Adipose tissue (tissue), 3 donors: ENCODE results near the gene SUGCT. TPM values are rescaled to one million over a fixed set of nuclear protein-coding genes. Genes with fewer than 3 reads are reported as not detected.

Experiments
- H3K27ac ChIP-seq: one replicate; pipeline ENCODE4 v1.5.1; 2013; ENCODE audit warnings: low read depth, low read length
- WGBS, 3 donors: extraction: QIAGEN DNeasy Blood & Tissue Kit; methylation state at CpG; one replicate each; pipeline ENCODE4 v1.1.7; 2013; 5-methylcytosine and 5-hydroxymethylcytosine counted together
- polyA plus RNA-seq, 3 donors: library from polyadenylated mRNA; stranded (reverse); fragments of 200-250 nt; gene quantifications; one replicate each; pipeline ENCODE4 v1.2.3, GENCODE V29; 2013
- donor health status: healthy with polysubstance abuse.
- donor health status: Bipolar disorder and iron deficiency.
- donor health status: healthy.

Gene SUGCT
- polyA plus RNA-seq, 3 donors, result 0.75 to 4.2 (median 1.9) TPM

DNA sequence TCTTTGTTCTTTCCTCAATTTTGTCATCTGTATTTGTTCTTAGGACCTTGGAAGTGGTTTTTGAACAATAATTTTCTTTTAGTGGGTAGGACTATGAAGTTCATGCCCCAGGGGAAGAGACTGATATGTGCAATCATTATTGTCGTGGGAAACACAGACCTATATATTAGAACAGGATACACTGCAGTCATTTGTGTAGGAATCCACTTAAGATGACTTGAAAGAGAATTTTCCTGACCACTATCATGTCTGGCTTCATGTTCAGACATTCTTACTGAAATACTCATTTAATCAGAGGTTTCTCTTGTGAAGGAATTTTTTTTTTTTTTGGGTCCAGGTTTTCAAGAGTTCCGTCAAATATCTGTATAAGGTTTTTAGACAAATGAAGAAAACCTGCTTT is 163.6 kb downstream of the SUGCT start:
- no peak overlapping the region for H3K27ac ChIP-seq
- WGBS, 3 donors, result 57 to 97% (median 69%) methylated on average over 2 of the region's 2 CpGs

DNA sequence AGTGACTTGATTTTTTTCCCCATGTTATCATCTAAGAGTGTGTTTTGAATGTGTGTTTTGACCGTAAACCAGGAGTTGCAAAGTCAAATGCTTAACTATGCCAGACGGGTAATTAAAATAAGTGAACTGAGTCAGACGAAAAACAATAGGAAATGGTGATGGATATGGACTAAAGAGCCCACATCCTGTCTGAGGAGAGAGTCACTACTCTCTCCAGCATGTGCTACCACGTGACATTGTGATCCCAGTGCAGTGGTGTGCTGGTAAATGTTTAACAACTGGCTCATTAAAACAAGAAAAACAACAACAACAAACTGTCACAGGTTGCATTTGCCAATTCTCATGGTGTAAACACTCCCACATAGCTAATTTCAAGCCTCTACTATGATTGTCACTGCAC is 164.3 kb downstream of the SUGCT start:
- WGBS, 3 donors, result 55 to 70% (median 63%) methylated on average over 4 of the region's 4 CpGs

DNA sequence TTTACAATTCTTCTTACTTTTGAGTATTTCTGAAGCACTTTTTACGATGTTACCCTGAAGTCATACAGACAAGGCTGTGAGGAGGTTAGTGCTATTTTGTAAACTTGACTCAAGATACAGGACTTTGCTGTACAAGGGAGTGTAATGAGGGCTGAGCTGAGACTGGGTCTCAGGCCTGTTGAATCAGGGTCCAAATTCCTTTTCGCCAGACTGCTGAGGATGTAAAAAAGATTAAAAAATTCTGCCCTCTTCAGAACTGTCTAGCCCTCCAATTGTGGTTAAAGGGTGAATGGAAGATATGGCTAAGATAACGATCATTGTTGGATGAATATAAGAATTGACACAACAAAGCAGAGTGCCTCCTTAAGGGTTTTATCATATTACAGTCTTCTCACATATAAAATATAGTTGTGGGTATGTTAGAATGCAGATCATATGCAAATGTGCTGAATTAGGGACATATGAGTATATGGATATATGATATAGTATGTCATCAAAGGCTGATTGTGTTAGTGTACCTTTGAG is 165.4 kb downstream of the SUGCT start:
- no peak overlapping the region for H3K27ac ChIP-seq
- WGBS, 3 donors, result 90 to 92% (median 90%) methylated on average over 3 of the region's 3 CpGs

More for the DNA sequence above, 164.3 kb downstream of the SUGCT start:
- no peak overlapping the region for H3K27ac ChIP-seq

DNA sequence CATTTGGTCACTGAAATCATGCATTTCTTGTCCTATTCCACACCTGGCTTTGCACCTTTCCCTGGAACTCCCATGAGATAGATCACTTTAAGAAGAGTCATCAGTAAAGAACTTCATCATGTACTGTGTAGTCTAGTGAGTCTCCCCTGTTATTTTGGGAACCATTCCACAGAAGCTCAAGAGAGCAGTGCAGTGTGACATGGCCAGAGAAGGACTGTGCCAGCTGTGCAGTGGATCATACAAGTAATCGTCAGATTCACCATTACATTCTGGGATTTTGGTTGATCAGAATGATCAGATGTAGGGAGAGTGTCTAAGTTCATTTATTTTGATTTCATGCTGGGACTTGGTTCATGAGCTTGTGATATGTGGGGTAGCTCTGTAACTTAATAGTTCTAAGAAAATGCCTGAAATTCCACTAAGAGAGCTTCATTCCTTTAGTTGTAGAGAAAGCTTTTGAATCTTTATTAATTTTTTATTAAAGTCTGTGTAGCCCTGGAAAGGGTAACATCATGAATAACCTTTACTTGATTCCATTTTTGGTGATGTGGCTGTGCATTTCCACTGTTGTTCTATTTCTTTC is 166.8 kb downstream of the SUGCT start:
- WGBS, 3 donors, result 74 to 83% (median 80%) methylated on average over 1 of the region's 1 CpG
- no peak overlapping the region for H3K27ac ChIP-seq

DNA sequence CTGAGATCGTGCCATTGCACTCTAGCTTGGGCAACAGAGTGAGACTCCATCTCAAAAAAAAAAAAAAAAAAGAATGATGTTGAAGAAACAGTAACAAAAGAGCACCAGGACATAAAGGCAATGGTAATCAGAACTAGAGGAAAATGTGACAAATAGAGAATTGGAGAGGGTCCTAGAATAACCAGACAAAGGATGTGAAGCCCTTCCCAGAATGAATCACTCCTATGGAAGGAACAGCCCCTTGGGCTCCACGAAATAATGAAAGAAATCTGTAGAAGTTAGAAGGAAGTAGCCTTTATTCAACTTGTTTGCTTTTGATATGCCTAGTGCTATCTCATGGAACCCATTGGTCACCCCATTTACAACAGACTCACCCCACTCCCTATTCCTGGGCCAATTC is 169.2 kb downstream of the SUGCT start:
- no peak overlapping the region for H3K27ac ChIP-seq
- WGBS, 3 donors, result 85 to 91% (median 90%) methylated on average over 2 of the region's 2 CpGs

DNA sequence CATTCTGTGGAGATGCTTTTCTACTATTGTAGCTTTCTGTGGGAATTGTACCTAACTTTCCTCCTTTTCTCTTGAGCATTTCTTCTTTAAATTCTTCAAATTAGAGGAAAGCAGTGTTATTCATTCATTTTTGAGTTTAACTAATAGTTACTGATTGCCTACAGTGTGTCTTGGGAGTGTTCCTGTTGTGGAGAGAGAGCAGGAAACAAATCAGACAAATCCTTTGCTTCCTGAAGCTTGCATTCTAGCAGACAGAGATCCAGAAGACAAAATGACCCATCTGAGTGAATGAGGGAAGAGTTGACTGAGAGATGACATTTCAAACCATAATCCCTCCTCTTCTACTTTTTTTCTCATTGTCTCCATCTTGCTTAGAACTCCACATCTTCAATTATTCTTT is 170.4 kb downstream of the SUGCT start:
- H3K27ac ChIP-seq, result no peak overlapping the region

DNA sequence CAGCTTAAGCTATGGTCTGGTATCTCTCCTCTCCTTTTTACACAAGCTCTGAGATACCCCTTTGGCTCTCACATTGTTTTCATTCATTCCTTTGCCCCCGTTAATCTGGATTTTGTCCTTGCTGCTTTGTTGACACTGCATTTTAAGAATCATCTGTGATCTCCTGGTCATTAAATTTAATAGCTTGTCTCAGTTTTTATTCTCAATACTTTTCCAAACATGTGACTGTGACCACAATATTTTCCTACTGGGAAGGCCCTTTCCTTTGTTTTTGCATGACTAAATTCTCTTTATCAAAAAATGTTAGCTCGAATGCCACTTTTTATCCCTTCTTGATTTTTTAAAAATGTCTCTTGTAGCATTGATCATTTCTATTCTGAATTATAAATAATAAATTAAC is 171.2 kb downstream of the SUGCT start:
- 79 to 86% (median 84%) methylated on average over 2 of the region's 2 CpGs for WGBS, 3 donors
- no peak overlapping the region for H3K27ac ChIP-seq

DNA sequence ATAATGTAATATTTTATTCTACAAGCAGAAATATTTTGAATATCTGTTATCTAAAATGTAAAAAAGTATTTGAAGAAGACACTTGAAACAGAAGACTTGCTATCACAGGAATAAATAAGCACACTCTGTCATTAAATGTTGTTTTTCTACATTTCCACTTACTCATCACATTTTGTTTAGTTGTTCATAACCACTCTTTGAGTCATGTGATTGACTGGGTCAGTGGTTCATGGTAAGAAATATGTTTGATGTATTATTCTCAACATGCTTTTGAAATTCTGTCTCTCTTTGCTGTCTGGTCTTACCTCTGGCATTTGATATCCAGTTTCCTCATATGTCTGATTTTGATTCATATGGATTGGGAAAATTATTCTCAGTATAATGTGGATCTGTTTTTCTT is 171.8 kb downstream of the SUGCT start:
- H3K27ac ChIP-seq, result no peak overlapping the region

DNA sequence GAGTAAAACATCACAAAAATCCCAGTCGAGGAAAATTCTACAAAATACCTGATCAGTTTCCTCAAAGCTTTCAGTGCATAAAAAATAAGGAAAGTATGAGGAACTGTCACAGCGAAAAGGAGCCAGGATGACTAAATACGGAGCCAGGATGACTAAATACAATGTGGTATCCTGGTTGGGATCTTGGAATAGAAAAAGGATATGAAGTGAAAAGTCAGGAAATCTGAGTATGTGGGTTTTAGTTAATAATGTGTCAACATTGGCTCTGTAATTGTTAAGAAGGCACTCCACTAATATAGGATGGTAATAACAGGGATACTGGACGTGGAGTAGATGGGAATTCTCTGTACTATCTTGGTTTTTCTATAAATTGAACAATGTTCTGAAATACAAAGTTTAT is 175.5 kb downstream of the SUGCT start:
- 67 to 76% (median 69%) methylated on average over 4 of the region's 4 CpGs for WGBS, 3 donors
- H3K27ac ChIP-seq, result no peak overlapping the region

DNA sequence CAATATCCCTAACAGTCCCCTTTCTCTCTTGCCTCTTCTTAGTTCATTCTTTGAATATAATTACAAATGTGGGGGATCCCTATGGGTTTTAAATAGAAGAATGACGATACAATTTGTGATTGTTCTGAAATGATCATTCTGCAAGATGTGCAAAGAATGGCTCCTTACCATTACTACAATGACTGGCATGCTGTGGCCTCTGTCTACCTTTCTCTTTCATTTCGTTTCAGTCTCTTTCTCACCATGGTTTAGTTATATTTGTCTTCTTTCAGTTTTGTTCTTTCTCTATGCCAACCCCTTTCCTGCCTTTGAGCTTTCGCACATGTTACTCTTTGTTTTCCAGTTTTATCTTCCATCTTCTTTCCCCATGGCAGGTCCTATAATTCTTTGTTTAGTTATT is 176.5 kb downstream of the SUGCT start:
- H3K27ac ChIP-seq, result no peak overlapping the region
- WGBS, 3 donors, result 62 to 81% (median 69%) methylated on average over 3 of the region's 3 CpGs

DNA sequence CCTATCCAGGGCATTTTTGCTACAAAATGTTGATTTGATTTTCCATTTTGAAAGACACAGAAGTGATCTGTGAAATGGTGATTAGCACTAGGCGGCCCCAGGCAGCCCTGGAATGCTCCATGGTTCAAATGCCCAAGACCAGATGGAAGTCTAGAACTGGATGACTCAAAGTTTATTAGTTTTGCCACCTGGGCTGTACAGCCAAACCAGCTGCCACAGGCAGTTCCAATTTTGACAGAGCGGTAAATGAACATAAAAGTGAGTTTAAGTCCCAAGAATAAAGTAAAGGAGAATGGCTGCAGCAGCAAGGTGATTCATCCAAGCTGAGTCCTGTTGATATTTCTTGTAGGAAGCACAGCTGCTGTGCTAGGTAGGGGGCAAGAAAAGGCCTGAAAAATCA is 180.5 kb downstream of the SUGCT start:
- 88 to 92% (median 89%) methylated on average over 2 of the region's 2 CpGs for WGBS, 3 donors
- no peak overlapping the region for H3K27ac ChIP-seq

DNA sequence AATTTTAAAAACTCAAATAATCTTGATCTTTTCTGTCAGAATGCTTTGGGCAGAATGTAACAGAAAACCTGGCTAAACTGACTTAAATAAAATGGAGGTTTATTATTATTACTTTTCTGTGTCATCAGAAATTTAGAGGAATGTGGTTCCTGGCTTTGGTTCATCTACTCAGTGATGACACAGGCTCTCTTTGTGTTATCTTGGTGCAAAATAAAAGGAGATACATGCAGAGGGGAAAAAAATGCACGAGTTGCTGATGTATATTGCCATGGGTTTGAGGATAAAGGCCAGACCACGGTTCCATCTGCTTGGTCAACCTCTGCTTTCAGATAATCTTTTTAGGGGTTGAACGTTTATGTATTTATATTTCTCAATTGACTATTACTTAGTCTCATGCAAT is 181.4 kb downstream of the SUGCT start:
- H3K27ac ChIP-seq, result no peak overlapping the region
- 75 to 78% (median 77%) methylated on average over 3 of the region's 3 CpGs for WGBS, 3 donors

DNA sequence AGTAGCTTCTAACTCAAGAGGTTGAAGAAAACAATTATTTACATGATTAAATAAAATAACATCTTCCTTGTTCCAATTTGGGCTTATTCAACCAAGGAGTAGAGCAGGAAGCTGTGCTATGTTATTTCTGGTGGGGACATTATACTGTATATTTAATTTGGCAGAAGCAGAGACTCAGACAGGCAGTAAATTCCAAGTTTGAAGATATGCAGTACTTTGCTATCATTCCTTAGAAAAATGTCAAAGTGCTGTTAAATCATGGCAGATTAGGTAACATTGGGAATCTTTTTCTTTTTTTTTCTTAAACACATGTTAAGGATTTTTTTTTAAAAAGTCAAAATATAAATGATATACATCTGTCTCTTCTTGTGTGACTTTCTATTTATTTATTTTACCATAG is 190.1 kb downstream of the SUGCT start:
- H3K27ac ChIP-seq, result no peak overlapping the region

DNA sequence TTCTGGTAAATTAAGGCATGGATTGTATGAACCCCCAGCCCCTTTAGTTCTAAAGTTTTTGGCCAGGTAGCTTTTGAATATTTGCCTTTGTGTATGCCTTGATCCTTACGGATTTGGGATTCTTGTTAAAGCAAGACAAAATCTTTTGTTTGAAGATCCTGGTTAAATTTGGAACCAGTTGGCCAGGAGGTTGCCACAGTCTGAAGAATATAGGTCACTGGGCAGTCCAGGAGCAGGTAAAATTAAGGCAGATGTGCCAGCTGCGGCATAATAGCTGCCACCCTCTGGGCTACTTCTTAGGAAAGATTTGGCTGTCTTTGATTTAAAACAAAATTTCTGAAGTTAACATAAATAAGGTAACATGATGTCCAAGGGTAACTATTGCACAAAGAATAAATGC is 192.3 kb downstream of the SUGCT start:
- H3K27ac ChIP-seq, result no peak overlapping the region
- WGBS, 3 donors, result 83 to 95% (median 92%) methylated on average over 2 of the region's 2 CpGs

DNA sequence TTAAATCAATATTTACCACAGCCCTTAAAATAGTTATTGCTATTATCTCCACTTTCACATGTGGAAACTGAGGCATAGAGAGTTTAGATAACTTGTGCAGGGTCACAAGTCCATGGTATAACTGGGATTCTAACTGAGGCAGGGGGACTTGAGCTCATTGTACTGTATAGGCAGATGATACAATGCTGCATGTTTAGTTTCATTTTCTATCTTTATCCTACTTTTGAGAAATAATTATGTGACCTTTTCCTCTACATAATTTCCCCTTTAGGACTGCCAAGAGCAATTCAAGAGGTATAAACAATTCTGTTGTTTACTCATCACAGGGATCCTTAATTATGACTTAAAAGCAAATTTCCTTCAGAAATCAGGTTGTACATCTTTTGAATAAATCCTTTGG is 193.1 kb downstream of the SUGCT start:
- no peak overlapping the region for H3K27ac ChIP-seq

DNA sequence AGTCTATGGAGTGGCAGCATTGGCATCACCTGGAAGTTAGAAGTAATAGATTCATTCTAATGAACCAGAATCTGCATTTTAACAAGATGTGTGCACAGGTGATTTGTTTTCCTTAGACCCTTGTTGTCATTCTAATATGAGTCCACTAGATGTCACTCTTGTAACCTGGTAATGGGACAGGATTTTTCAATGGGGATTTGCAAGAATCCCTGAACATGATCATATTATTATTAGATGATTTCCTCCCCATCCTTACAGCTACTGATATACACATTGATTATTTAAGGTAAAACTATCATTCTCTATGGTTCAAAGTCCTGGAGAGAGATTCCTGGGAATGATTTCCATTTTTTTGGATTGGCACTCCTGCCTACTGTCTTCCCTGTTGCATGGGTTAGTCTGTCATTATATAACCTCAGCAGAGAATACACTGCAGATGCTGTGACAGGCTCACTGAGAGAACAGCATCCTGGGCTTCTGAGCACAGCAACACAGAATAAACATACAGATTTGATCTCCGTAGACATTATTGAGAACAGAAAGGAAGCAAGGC is 194.9 kb downstream of the SUGCT start:
- WGBS, 3 donors, result 64 to 79% (median 70%) methylated on average over 1 of the region's 1 CpG
- no peak overlapping the region for H3K27ac ChIP-seq

DNA sequence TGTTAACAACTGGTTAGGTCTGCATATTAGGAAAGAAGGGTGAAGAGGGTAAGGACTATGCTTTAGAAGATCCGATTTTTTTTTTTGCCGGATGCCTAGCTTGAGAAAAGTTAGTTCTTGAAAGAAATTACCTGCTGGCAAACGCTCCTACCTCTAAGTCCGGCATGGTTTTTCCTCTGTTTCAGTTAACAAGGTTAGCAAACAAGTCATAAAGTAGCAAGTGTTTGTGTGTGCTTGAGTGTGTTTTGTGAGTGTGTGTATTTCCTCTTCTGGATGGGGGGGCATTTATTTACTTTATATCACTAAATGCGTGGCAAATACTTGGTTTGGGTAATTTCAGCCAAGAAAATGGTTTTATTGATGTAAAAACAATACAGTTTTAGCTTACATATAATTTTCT is 195.6 kb downstream of the SUGCT start:
- H3K27ac ChIP-seq, result no peak overlapping the region

DNA sequence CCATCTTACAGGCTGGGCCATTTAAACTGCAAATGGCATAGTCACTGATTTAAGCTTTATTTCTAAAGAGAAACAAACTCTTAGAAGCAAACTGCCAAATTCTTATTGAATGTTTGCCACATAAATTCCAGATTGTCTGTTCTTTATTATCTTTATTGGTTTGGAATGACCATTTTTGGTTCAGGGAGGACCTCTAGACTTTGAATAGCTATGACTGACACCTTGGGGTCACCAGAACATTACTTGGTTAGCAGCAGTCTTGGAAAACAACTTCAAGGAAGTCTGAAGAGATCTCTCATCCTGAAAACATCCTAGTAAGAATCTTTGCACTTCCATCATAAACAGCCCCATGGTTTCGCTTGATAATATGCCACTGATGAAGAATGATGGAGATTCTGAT is 197.1 kb downstream of the SUGCT start:
- WGBS, 3 donors, result 0 to 55% (median 45%) methylated on average over 1 of the region's 1 CpG
- H3K27ac ChIP-seq, result no peak overlapping the region

More for the DNA sequence above, 195.6 kb downstream of the SUGCT start:
- WGBS, 3 donors, result 78 to 87% (median 85%) methylated on average over 5 of the region's 5 CpGs

DNA sequence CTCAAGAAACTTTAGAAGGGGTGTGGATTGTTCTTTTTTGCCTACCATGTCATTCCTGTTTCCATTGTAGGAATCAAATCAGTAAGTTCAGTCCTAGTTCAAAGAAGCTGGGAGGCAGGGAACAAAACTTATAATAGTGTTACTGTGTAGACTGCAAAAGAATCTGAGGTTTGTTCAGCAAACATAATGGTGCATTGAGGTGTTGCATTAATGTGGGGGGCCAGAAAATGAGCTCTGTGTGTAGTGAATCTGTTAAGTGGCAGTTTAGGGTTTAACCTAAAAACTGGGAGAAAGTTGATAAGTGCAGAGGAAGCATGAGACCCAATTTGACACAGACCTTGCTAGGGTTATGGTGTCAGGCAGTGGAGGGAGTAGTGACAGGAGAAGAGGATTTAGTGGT is 197.7 kb downstream of the SUGCT start:
- no peak overlapping the region for H3K27ac ChIP-seq

DNA sequence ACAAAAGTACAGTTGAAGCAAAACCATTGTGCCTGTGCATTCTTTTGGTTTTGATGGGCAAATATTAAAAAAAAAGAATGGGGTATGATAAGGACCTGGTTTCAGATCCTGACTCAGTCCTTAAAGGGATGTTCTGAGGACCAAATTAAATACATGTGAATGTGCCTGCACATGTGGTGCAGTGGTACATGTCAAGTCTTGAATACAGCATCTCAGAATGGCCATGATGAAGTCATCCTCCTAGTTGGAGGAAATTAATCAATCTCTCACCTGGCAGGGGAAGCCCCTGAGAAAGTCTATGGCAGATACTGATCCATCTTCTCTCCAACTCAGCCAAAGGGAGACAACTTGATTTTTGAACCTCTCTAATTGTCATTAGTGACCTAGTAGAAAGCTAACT is 207.0 kb downstream of the SUGCT start:
- H3K27ac ChIP-seq, result no peak overlapping the region

DNA sequence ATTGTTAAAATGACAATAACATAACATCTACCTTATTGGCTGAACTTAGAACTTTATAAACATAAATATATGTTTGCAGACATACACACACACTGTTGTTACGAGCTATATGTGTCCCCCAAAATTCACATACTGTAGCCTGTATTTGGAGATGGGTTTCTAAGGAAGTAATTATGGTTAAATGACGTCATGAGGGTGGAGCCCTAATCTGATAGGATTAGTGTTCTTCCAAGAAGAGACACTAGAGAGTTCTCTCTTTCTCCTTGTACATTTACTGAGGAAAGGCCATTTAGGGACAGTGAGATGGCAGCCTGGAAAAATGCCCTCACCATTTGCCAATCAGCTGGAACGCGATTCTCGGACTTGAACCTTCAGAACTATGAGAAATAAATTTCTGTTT is 211.7 kb downstream of the SUGCT start:
- 84 to 92% (median 88%) methylated on average over 5 of the region's 5 CpGs for WGBS, 3 donors
- no peak overlapping the region for H3K27ac ChIP-seq
